Lung (tissue), 12 donors: ENCODE results near the gene KCNIP4. TPM values are rescaled to one million over a fixed set of nuclear protein-coding genes. Genes with fewer than 3 reads are reported as not detected.
A peak's percentile ranks its signal among the peaks of the same experiment; 100 is the strongest.

ENCODE experiments used
- ATAC-seq: fragments of 200-7000 bp; cut with Tn5 transposase; one replicate; pipeline ENCODE4 v1.9.1; 2020; ENCODE audit warnings: moderate number of reproducible peaks; ENCODE audit not compliant: insufficient read depth, low FRiP score
- DNase-seq, 3 donors: peaks; one replicate each; pipeline ENCODE4 v3.0.0-alpha.2; 2013 to 2017
- H3K27ac ChIP-seq, 2 donors: one replicate each; pipeline ENCODE4 v1.5.1; 2013; ENCODE audit warnings: mild to moderate bottlenecking in 2 of 2, moderate library complexity in 2 of 2, control low read depth in 1 of 2, inconsistent platforms in 1 of 2, low read depth in 1 of 2, low read length in 1 of 2
- H3K27me3 ChIP-seq, 3 donors: one replicate each; pipeline ENCODE4 v1.5.1; 2013; ENCODE audit warnings: low read length in 2 of 3; ENCODE audit not compliant: control insufficient read depth in 3 of 3, insufficient read depth in 3 of 3
- H3K36me3 ChIP-seq, 4 donors: one replicate each; pipeline ENCODE4 v1.5.1; 2013; ENCODE audit warnings: low read length in 4 of 4, mild to moderate bottlenecking in 1 of 4, moderate library complexity in 1 of 4; ENCODE audit not compliant: control insufficient read depth in 4 of 4, insufficient read depth in 4 of 4
- H3K4me1 ChIP-seq, 5 donors: one replicate each; pipeline ENCODE4 v1.5.1; 2013; ENCODE audit warnings: low read length in 5 of 5, mild to moderate bottlenecking in 2 of 5, moderate library complexity in 1 of 5; ENCODE audit not compliant: control insufficient read depth in 5 of 5, insufficient read depth in 5 of 5
- H3K4me3 ChIP-seq: one replicate; pipeline ENCODE4 v1.5.1; 2013; ENCODE audit warnings: mild to moderate bottlenecking, control low read depth, moderate library complexity
- H3K9ac ChIP-seq, 2 donors: one replicate each; pipeline ENCODE4 v1.5.1; 2013; ENCODE audit warnings: low read length in 2 of 2, control low read depth in 1 of 2; ENCODE audit not compliant: insufficient read depth in 1 of 2
- H3K9me3 ChIP-seq, 4 donors: one replicate each; pipeline ENCODE4 v1.5.1; 2013; ENCODE audit warnings: low read length in 3 of 4, mild to moderate bottlenecking in 1 of 4, moderate library complexity in 1 of 4; ENCODE audit not compliant: control insufficient read depth in 4 of 4, insufficient read depth in 3 of 4
- CTCF ChIP-seq: IDR thresholded peaks from 2 replicates; pipeline ENCODE4 v1.5.1; 2012; ENCODE audit warnings: mild to moderate bottlenecking; ENCODE audit errors: control extremely low read depth, extremely low read depth
- WGBS, 2 donors: extraction: QIAGEN DNeasy Blood & Tissue Kit; methylation state at CpG; one replicate each; pipeline ENCODE4 v1.1.7; 2013; 5-methylcytosine and 5-hydroxymethylcytosine counted together
- polyA plus RNA-seq, 2 donors: library from polyadenylated mRNA; stranded (reverse); fragments of 200-250 nt; gene quantifications; one replicate each; pipeline ENCODE4 v1.2.1, GENCODE V29; 2013
- total RNA-seq, 2 donors: library from RNA; depleted of rRNA in 1 of 2; stranded (reverse); fragments of >200 nt in 1 of 2; gene quantifications; one replicate each; pipeline ENCODE4 v1.2.1, GENCODE V29; 2014 to 2021
- donor health status: control.
- donor health status: control.
- donor health status: Bipolar disorder and iron deficiency.
- donor health status: healthy.
- donor health status: DM: yes; HTN: yes; CAD: no.

KCNIP4 gene
- total and polyA plus RNA-seq, 4 donors: 0.11 TPM; not detected in 3

GRCh38 chr4:20696815-20697214 is 1251.8 kb downstream of the KCNIP4 start:
- Histone ChIP-seq H3K27me3 (no peaks in the 10 kb centered on the region), H3K36me3 (no peaks in the 10 kb centered on the region), H3K4me3 (no peak overlapping the region), H3K27ac (no peak overlapping the region), H3K9ac (no peak overlapping the region), H3K9me3 (no peaks in the 10 kb centered on the region), H3K4me1 (peaks cover 2 to 27% (median 10%) of the 10 kb centered on the region in 5 donors)
- DNase-seq: no peak
- no peak for TF ChIP-seq CTCF
- ATAC-seq: no peak
- 91 to 94% methylated on average over 1 of the region's 1 CpG for WGBS, 2 donors

GRCh38 chr4:20687864-20688263 is 1260.7 kb downstream of the KCNIP4 start:
- TF ChIP-seq CTCF: no peak
- WGBS, 2 donors: 55 to 71% methylated on average over 3 of the region's 3 CpGs
- H3K4me1 ChIP-seq: peaks cover 0 to 24% (median 10%) of the 10 kb centered on the region in 5 donors
- H3K36me3 ChIP-seq: no peaks in the 10 kb centered on the region
- no peak overlapping the region for H3K27ac ChIP-seq
- DNase-seq (peak in 1 of 3 donors; percentile 40), ATAC-seq (no peak)
- H3K9ac ChIP-seq: no peak overlapping the region
- peaks cover 0 to 3% (median 0%) of the 10 kb centered on the region in 3 donors for H3K27me3 ChIP-seq
- H3K9me3 ChIP-seq: no peaks in the 10 kb centered on the region
- no peak overlapping the region for H3K4me3 ChIP-seq

GRCh38 chr4:20684852-20685763 is 1263.5 kb downstream of the KCNIP4 start:
- Histone ChIP-seq H3K9ac (peak overlapping the region in 1 of 2 donors; percentile 57), H3K9me3 (no peaks in the 10 kb centered on the region), H3K4me1 (peaks cover 0 to 41% (median 10%) of the 10 kb centered on the region in 5 donors), H3K27me3 (peaks cover 0 to 3% (median 0%) of the 10 kb centered on the region in 3 donors), H3K4me3 (no peak overlapping the region), H3K36me3 (no peaks in the 10 kb centered on the region), H3K27ac (no peak overlapping the region)
- TF ChIP-seq CTCF: peak; percentile 40
- DNase-seq: peak; percentile 15 to 84 (median 81)
- 32 to 42% methylated on average over 6 of the region's 6 CpGs for WGBS, 2 donors
- peak; percentile 54 for ATAC-seq
